K562 (cell line): ENCODE measurements around the gene MANF. TPM values are rescaled to one million over a fixed set of nuclear protein-coding genes. Genes with fewer than 3 reads are reported as not detected.

Experiments used
- ATAC-seq: fragments of 200-7000 bp; cut with Tn5 transposase; 3 replicates; pipeline ENCODE4 v1.9.1; 2020; ENCODE audit warnings: moderate library complexity
- BruUV-seq: library from RNA; stranded (reverse); fragments of 400-500 nt; replicated peaks from 2 replicates; lab custom pipeline; 2021; lab: Mats Ljungman, UMichigan
- CTCF ChIA-PET: fragments of 300-600 bp; formaldehyde crosslinking; extraction: SDS; loops from one replicate; lab custom pipeline; 2021; ENCODE audit warnings: low intra/inter-chr PET ratio; lab: Yijun Ruan, JAX
- POLR2A ChIA-PET: fragments of 300-600, 350-650 bp; sonication (Branson Sonifier 250); formaldehyde crosslinking; extraction: SDS; loops from one replicate; lab custom pipeline; 2021; ENCODE audit warnings: antibody characterized with exemption, inconsistent platforms; lab: Yijun Ruan, JAX
- DNase-seq, 4 experiments: peaks; one replicate each; pipeline versions ENCODE4 v3.0.0 to v3.0.0-alpha.2; 2011 to 2018; ENCODE audit warnings: low spot score in 3 of 4, mixed read lengths in 3 of 4; ENCODE audit errors: extremely low read depth in 1 of 4
- FAIRE-seq: peaks from 2 replicates; lab custom pipeline; 2011; peaks lifted over from hg19 to GRCh38; lab: Jason Lieb, UNC
- H2AFZ ChIP-seq: 2 replicates; pipeline ENCODE4 v1.6.0; 2011; ENCODE audit warnings: low read depth, low read length, control low read depth, inconsistent platforms
- H3K27ac ChIP-seq: fragments of 200-600 bp; 3 replicates; pipeline ENCODE4 v1.8.0; 2011; ENCODE audit warnings: low read depth, mild to moderate bottlenecking, control low read depth, inconsistent platforms, low read length, moderate library complexity, mixed read lengths; ENCODE audit errors: extremely low read depth
- H3K27me3 ChIP-seq, 2 experiments: fragments of 300-600 bp in 1 of 2; 2 replicates in 1 of 2; 3 replicates in 1 of 2; pipeline versions ENCODE4 v1.6.0 to v1.8.0; 2011; ENCODE audit warnings: inconsistent platforms in 2 of 2, low read length in 2 of 2, mild to moderate bottlenecking in 1 of 2, mixed read lengths in 1 of 2, moderate library complexity in 1 of 2; ENCODE audit not compliant: control insufficient read depth in 2 of 2, insufficient read depth in 2 of 2
- H3K36me3 ChIP-seq: fragments of 300-600 bp; 3 replicates; pipeline ENCODE4 v1.8.0; 2011; ENCODE audit warnings: mild to moderate bottlenecking, low read length, inconsistent platforms; ENCODE audit not compliant: control insufficient read depth, insufficient read depth
- H3K4me1 ChIP-seq, 2 experiments: fragments of 200-600 bp in 1 of 2; replicated peaks in 1 of 2; 2 replicates in 1 of 2; 3 replicates in 1 of 2; pipeline versions ENCODE4 v1.5.1 to v1.8.0; 2011; ENCODE audit warnings: inconsistent platforms in 2 of 2, low read length in 2 of 2, mild to moderate bottlenecking in 1 of 2, mixed read lengths in 1 of 2, moderate library complexity in 1 of 2; ENCODE audit not compliant: control insufficient read depth in 2 of 2, insufficient read depth in 2 of 2
- H3K4me2 ChIP-seq: 2 replicates; pipeline ENCODE4 v1.6.1; 2011; ENCODE audit warnings: low read length, control low read depth, inconsistent platforms, mixed read lengths; ENCODE audit not compliant: insufficient read depth
- H3K4me3 ChIP-seq: fragments of 200-600 bp; sonication (generic), shearing (Covaris generic); 2 replicates; pipeline ENCODE4 v1.5.1; 2016; ENCODE audit warnings: control low read depth, inconsistent platforms
- H3K79me2 ChIP-seq: fragments of 200-600 bp; 3 replicates; pipeline ENCODE4 v1.8.0; 2011; ENCODE audit warnings: low read length, inconsistent platforms; ENCODE audit not compliant: control insufficient read depth, insufficient read depth
- H3K9ac ChIP-seq, 2 experiments: 2 replicates each; pipeline versions ENCODE4 v1.6.0 to v1.6.1; 2011; ENCODE audit warnings: low read depth in 2 of 2, low read length in 2 of 2, control low read depth in 1 of 2, inconsistent platforms in 1 of 2, mild to moderate bottlenecking in 1 of 2, mixed read lengths in 1 of 2; ENCODE audit not compliant: insufficient read depth in 1 of 2
- H3K9me1 ChIP-seq: one replicate; pipeline ENCODE4 v1.6.0; 2011; ENCODE audit warnings: inconsistent platforms, mild to moderate bottlenecking, low read length, moderate library complexity; ENCODE audit not compliant: control insufficient read depth, insufficient read depth
- H3K9me3 ChIP-seq: replicated peaks from 2 replicates; pipeline ENCODE4 v1.5.1; 2011; ENCODE audit warnings: low read depth, low read length, inconsistent platforms; ENCODE audit not compliant: control insufficient read depth, insufficient read depth
- H4K20me1 ChIP-seq: replicated peaks from 2 replicates; pipeline ENCODE4 v1.6.1; 2011; ENCODE audit warnings: low read length, inconsistent platforms, mixed read lengths; ENCODE audit not compliant: control insufficient read depth, insufficient read depth
- CBFB ChIP-seq: sonication (generic); formaldehyde crosslinking; IDR thresholded peaks from 2 replicates; pipeline ENCODE4 v1.4.0; 2020; ENCODE audit warnings: mild to moderate bottlenecking, missing genetic modification reagents
- DNMT1 ChIP-seq: fragments of 450-650 bp; IDR thresholded peaks from 2 replicates; pipeline ENCODE4 v1.6.1; 2016; ENCODE audit warnings: antibody characterized with exemption, mild to moderate bottlenecking
- KLF13 ChIP-seq: fragments of 450-650 bp; IDR thresholded peaks from 2 replicates; pipeline ENCODE4 v1.6.1; 2016; ENCODE audit warnings: missing genetic modification characterization, low read depth, mild to moderate bottlenecking, missing compliant biosample characterization, moderate library complexity, borderline replicate concordance
- PCBP2 ChIP-seq: fragments of 200-400 bp; formaldehyde crosslinking; IDR thresholded peaks from 2 replicates; pipeline ENCODE4 v1.6.1; 2018; ENCODE audit warnings: low read length, low read depth, mild to moderate bottlenecking, moderate library complexity; ENCODE audit not compliant: poor library complexity, severe bottlenecking
- TBL1XR1 ChIP-seq, 2 experiments: IDR thresholded peaks; 2 replicates each; pipeline ENCODE4 v1.6.1; 2012; ENCODE audit warnings: improper control_type of control experiment in 2 of 2, low read length in 2 of 2, mild to moderate bottlenecking in 1 of 2
- ZNF3 ChIP-seq: fragments of 250-450 bp; sonication (Bioruptor Pico); IDR thresholded peaks from 2 replicates; pipeline ENCODE4 v1.5.0; 2021; ENCODE audit warnings: mild to moderate bottlenecking, moderate library complexity
- WGBS: fragments of 100-300 bp; shearing (Covaris generic); methylation state at CpG from one replicate; pipeline ENCODE4 v1.1.6; 2016; ENCODE audit warnings: low coverage, mixed read lengths; ENCODE audit not compliant: insufficient coverage; ENCODE audit errors: missing lambda C conversion rate; 5-methylcytosine and 5-hydroxymethylcytosine counted together
- in situ Hi-C: fragments of 300-500 bp; cut with MboI; formaldehyde crosslinking; loops from 4 replicates; pipeline ENCODE4 v1.15.0; 2018; ENCODE audit warnings: inconsistent platforms, mixed read lengths
- intact Hi-C: fragments of 100-400 bp; cut with micrococcal nuclease; formaldehyde crosslinking; loops from 2 replicates; pipeline ENCODE4 v1.14.2; 2022
- polyA plus RNA-seq, 8 experiments: library from polyadenylated mRNA; depleted of rRNA in 4 of 8; stranded (reverse) in 5 of 8; unstranded in 3 of 8; fragments of >200 nt; fragmentation: Nextera tagmentation in 2 of 8; fragmentation: Illumina TruSeq in 1 of 8; extraction: Ambion mirVana in 2 of 8; extraction: Trizol in 1 of 8; gene quantifications; 2 replicates each; pipeline versions ENCODE4 v1.2.1 to v1.2.3, GENCODE V29; 2011 to 2014; ENCODE audit warnings: inconsistent platforms in 1 of 8, missing spikeins in 1 of 8
- total RNA-seq, 7 experiments: library from RNA; depleted of rRNA in 6 of 7; stranded (reverse); fragments of >200 nt in 6 of 7; fragmentation: Illumina TruSeq in 2 of 7; extraction: Trizol in 2 of 7; gene quantifications; 2 replicates each; pipeline versions ENCODE4 v1.2.1 to v1.2.3, GENCODE V29; 2011 to 2021; ENCODE audit warnings: low replicate concordance in 1 of 7

The MANF gene
- total and polyA plus RNA-seq, 9 of the 15 experiments (the other 6 are each of a cell fraction or from before 2014, with no cell fraction given), result 6.5 to 52.7 (median 42.3) TPM

DNA sequence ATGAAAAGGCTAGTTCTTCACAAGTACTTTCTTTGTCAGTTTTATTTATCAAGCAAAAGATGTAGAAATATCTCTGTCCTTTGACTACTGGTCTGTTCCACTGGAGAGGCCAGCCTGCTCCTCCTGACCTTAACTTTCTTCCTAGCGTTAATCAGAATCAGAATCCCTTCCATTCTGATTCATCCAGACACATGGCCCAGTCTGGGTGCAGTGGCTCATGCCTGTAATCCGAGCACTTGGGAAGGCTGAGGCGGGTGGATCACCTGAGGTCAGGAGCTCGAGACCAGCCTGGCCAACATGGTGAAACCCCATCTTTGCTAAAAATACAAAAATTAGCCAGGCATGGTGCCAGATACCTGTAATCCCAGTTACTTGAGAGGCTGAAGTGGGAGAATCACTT lies 32.0 kb upstream of the MANF start:
- ATAC-seq (no peak), FAIRE-seq (no peak), DNase-seq (no peak)
- no TSS peak for BruUV-seq
- Histone ChIP-seq H3K4me3 (no peak overlapping the region), H3K9ac (no peak overlapping the region), H3K9me1 (no peaks in the 10 kb centered on the region), H3K4me2 (no peak overlapping the region), H4K20me1 (no peaks in the 10 kb centered on the region), H3K27ac (no peak overlapping the region), H3K4me1 (no peaks in the 10 kb centered on the region; a peak in 1 of 5 replicates), H2AFZ (no peak overlapping the region), H3K79me2 (no peaks in the 10 kb centered on the region), H3K27me3 (no peaks in the 10 kb centered on the region; a peak in 1 of 5 replicates), H3K9me3 (no peaks in the 10 kb centered on the region), H3K36me3 (no peaks in the 10 kb centered on the region)
- intact Hi-C loops (no loop called here), in situ Hi-C loops (no loop called here)
- ChIA-PET CTCF (no interaction called here), POLR2A (interaction anchor here (0.6 kb wide), 1 partner anchor 8 kb away, joined by 3 read pairs; no protein-coding TSS in a partner anchor)
- TF ChIP-seq ZNF3 (CRISPR knock-in tag), result no peak
- 4% methylated on average over 4 of the region's 4 CpGs for WGBS

DNA sequence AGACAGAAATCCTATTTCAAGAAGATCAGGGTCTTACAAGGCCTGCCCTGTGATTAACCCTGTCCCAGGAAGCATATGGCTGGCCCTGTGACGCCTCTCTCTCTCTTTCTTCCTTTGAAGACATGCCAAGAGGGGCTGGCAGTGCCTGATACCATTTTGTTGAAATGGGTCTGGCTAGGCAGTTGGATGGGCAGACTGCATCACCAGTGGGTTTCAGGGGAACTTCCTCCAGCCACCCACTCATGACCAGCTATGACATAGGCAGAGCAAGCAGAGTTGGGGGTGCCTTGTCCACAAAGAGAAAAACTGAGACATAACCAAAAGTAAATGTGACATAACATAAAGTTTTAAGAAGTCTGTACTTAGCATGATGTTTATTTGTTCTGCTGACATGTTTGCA lies 31.4 kb upstream of the MANF start:
- Histone ChIP-seq H3K4me3 (no peak overlapping the region), H3K9me3 (no peaks in the 10 kb centered on the region), H3K79me2 (no peaks in the 10 kb centered on the region), H3K9ac (no peak overlapping the region), H2AFZ (no peak overlapping the region), H3K36me3 (no peaks in the 10 kb centered on the region), H3K27ac (no peak overlapping the region), H4K20me1 (no peaks in the 10 kb centered on the region), H3K9me1 (no peaks in the 10 kb centered on the region), H3K4me2 (no peak overlapping the region)
- ATAC-seq, result no peak
- DNase-seq, result no peak
- in situ Hi-C loops, result no loop called here
- CTCF ChIA-PET, result no interaction called here
- intact Hi-C loops, result no loop called here
- BruUV-seq, result no TSS peak
- TF ChIP-seq DNMT1 (no peak), PCBP2 (no peak), TBL1XR1 (IDR thresholded peaks at IDR 0.05; ENCODE audit: low read length in 2 of 2) (no peak), KLF13 (no peak), CBFB (no peak)
- TF ChIP-seq, all 486 proteins: peak for 0
- H3K27me3 ChIP-seq, result peaks cover 0 to 3% of the 10 kb centered on the region in 2 experiments; a peak in 1 of 5 replicates
- POLR2A ChIA-PET, result interaction anchor here (0.6 kb wide), 1 partner anchor 8 kb away, joined by 3 read pairs; no protein-coding TSS in a partner anchor
- no CpG with 5 or more reads among the region's 1 CpG for WGBS
- no peak for FAIRE-seq
- H3K4me1 ChIP-seq, result no peaks in the 10 kb centered on the region; a peak in 1 of 5 replicates
